Ramos (cell line): ENCODE measurements around the gene WWOX.

Experiments
- in situ Hi-C: fragments of 300-500 bp; cut with MboI; formaldehyde crosslinking; loops from one replicate; pipeline ENCODE4 v1.14.3; 2022; ENCODE audit warnings: low sequenced_read_pairs; ENCODE audit not compliant: unreplicated experiment

The WWOX gene

GRCh38 chr16:78877114-78877655 lies 777.7 kb downstream of the WWOX start:
- in situ Hi-C loops = no loop called here

DNA sequence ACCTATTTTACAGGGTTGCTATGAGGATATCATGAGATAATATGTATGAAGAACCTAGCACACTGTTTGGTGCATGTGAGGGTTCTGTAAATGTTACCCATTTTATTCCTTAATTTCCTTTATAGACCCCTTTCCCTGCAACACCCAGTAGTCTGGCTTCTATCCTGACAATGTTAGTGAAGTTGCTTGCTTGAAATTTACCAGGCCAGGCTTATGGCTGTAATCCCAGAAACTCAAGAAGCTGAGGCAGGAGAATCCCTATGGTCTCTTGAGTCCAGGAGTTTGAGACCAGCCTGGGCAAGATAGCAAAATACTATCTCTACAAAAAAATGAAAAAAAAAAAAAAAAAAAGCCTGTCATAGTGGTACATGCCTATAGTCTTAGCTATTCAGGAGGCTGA lies 779.1 kb downstream of the WWOX start:
- in situ Hi-C loops = no loop called here

GRCh38 chr16:78879011-78879410 lies 779.6 kb downstream of the WWOX start:
- in situ Hi-C loops = no loop called here

- in situ Hi-C loops = no loop called here
These were observed 782.7 kb downstream of the WWOX start for GRCh38 chr16:78882150-78882549.

GRCh38 chr16:78882751-78883150 lies 783.3 kb downstream of the WWOX start:
- in situ Hi-C loops = no loop called here

DNA sequence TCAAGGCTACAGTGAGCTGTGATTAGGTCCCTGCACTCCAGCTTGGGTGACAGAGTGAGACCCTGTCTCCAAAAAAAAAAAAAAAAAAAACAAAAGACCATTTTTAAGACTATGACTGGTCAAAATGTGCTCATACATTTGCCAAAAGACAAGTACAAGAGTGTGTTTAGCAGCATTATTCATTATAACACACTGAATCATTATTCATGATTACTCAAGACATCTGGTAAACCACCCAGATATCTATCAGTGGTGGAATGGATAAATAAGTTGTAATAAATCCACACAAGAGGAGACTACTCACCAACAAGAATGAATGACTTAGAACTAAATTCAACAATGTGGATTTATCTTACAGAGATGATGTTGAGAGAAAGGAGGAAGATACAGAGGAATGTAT lies 784.8 kb downstream of the WWOX start:
- in situ Hi-C loops = no loop called here

- in situ Hi-C loops = no loop called here
These were observed 789.9 kb downstream of the WWOX start for GRCh38 chr16:78889346-78889745.

- in situ Hi-C loops = no loop called here
These were observed 791.0 kb downstream of the WWOX start for GRCh38 chr16:78890373-78890895.

DNA sequence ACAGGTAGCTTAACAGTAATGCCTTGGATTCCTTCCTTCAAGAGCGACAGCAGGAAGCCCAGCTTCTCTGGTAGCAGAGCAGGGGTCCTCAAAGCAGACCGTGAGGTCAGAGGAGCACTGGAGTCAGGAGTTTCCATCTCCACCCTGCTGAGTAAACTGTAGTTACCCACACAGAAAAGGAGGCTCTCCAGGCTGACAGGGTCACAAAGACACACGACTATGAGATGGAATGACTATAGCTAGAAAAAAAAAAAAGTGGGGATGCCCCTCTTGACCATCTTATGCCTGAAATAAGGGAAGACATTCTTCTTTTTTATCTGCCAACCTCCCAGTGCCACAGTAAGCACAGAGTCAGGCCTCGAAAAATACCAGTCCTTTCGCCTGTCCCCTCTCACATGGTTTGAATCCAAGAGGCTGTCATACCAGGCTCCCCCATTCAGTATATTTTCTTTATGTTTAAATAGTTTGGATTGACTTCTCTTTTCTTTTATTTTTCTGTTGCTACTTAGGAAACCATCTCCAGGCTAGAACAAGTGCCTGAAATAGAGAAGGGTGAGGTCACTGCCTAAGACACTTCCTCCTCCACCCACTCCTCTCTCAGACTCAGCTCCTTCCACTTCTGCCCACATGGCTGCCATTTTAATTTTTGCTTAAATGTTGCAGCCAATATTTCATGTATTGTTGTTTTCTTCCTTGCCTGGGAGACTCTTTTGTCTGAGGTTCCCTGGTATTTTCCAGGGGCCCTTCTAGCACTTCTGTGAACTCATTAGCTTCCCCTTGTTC lies 793.7 kb downstream of the WWOX start:
- in situ Hi-C loops = no loop called here

- in situ Hi-C loops = no loop called here
These were observed 795.4 kb downstream of the WWOX start for GRCh38 chr16:78894886-78895285.

- in situ Hi-C loops = no loop called here
These were observed 796.2 kb downstream of the WWOX start for GRCh38 chr16:78895681-78896080.

DNA sequence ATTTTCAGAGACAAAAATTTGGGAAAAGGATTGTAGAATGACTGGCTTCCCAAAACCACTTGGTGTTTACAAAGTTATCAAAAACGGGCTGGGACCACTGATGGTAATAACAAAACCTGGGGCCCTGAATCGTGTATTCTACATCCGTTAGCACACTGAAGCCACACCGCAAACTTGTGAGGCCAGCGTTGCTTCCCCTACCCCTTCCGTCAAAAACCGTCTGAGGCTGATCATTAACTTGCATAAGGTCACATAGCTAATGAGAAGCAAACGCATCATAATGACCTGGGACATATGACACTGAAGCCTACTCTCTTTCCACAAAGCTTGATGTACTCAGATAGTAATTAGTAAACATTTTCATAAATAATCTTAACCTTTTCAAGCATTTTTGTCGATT lies 796.8 kb downstream of the WWOX start:
- in situ Hi-C loops = no loop called here

DNA sequence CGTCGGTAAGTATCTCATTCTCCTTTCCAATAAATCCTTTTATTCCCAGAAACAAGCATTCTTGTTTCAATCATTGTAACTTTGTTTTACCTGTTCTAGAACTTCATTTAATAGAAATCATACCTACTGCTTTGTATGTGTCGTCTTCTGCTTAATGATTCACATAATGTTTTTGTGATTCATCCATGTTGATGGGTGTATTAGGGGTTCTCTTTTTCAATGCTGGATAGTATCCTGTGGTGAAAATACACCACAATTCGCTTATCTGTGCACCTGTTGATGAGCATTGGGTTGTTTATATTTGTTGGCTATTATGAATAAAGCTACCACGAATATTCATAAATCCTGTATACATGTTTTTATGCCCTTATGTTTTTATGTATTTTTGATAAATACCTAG lies 797.8 kb downstream of the WWOX start:
- in situ Hi-C loops = no loop called here

DNA sequence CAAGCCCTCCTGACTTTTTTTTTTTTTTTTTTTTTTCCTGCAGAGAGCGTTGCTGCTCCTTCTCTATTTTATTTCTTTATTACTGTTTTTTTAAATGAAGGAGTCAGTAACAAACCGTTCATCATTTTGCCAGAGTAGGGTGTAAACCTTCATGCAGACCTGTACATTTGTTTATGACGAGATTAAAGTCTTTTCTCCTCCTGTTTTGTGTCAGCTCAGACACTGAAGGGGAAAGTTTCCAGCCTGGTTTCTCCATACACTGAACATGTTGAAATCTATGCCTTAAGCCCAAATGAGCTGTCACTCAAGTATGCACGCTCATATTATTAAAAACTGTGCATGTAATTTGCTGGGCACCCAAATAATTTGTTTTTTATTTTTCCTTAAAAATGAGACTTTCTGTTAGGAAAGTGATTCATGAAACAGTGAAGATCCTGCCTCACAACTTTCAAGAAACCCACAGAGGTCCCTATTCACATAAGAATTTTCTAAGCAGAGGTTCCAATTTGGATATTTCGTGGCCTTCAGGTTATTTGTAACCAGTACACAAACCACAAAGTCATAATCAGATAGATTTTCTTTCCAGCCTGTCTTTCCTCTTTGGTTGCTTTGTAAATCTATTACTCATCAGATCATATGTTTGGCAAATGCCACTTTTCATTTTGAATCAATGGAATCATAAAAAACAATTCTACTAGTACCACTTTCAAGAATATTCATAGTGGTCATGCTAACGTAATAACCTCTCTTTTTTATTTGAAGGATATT lies 800.8 kb downstream of the WWOX start:
- in situ Hi-C loops = no loop called here

DNA sequence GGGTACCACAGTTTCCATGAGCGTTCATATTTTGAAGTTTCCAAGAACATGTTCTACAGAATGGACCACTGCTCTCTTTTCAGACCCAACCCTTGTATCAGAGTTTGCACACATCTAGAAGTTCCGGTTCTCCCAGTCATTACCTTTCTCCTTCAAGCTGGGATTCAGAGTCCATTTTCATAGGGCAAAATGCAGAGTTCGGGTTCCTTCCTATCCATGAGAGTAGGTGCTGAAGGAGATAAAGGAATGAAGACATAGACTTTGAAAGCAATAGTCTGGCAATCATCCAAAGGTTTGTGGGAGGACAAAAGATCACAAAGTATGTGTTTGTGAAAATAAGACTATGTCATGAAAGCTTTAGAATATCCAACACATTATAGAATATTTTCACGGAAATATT lies 801.5 kb downstream of the WWOX start:
- in situ Hi-C loops = no loop called here

DNA sequence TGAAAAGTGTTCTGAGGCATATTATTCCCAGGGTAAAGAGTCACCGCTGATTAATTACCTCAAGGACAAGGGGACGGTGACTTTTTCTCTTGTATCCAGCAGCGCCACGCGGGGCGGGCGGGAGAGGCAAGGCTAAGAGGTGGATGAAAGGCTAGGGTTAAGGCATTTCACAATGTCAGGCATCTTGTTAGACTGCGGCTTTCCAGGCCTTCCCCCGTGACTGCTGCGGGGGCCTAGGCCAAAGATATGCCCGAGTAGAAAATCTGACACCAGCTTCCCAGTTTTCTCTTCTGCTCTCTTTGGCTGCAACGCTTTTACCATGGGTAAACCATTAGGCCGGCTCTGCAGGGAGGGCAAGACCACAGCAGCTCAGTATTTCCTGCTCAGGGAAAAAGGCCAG lies 802.9 kb downstream of the WWOX start:
- in situ Hi-C loops = no loop called here

DNA sequence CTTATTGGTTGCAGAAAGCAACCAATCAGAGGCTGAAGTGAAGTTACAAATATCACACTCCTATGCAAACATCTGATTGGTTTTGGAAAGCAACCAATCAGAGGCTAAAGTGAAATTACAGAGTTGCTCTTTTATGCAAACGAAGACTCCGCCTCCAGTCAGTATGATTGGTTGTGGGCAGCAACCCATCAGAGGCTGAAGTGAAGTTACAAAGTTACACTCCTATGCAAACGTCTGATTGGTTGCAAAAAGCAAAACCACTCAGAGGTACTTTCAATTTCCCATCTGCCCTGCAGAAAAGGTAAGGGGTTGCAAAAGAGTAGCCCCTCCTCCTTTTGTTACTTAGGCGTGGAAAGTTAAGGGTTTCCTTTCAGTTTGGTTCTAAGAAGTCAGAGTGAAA lies 803.8 kb downstream of the WWOX start:
- in situ Hi-C loops = no loop called here

GRCh38 chr16:78903843-78904242 lies 804.4 kb downstream of the WWOX start:
- in situ Hi-C loops = no loop called here

GRCh38 chr16:78906135-78906534 lies 806.7 kb downstream of the WWOX start:
- in situ Hi-C loops = no loop called here

- in situ Hi-C loops = no loop called here
These were observed 809.8 kb downstream of the WWOX start for GRCh38 chr16:78909226-78909625.

- in situ Hi-C loops = no loop called here
These were observed 816.4 kb downstream of the WWOX start for GRCh38 chr16:78915811-78916345.
